Activated effector memory CD4-positive, alpha-beta T cell treated with anti-CD3 and anti-CD28 coated beads, Interleukin-2, amount 50 U/mL, for 16 hours (primary cell): ENCODE data around the gene ARHGAP10.
"Not testable (repeated sequence)": the region's sequence is repeated elsewhere in the genome, so short reads cannot be mapped to it uniquely, and the experiment has no call there.

Experiments
- DNase-seq: peaks from one replicate; pipeline ENCODE4 v3.0.0-alpha.2; 2020

Gene ARHGAP10

DNA sequence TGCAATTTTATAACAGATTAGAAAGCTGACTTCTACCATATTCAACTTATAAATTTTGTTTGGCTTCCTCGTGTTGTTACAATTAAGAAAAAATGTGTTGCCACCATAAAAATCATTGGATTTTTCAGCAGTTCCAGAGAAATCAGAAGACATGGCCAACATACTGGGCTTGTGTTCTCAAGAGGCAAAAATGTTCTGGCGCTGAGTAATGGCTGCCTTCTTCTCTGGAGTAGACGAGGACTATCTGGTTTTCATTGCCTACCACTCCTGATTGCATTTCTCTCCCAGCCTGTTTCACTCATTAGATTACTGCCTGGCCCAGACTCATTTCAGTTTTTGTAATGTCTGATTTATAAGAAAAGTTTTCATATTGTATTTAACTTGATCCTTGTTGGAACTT lies 122.3 kb downstream of the ARHGAP10 start:
- no peak for DNase-seq

DNA sequence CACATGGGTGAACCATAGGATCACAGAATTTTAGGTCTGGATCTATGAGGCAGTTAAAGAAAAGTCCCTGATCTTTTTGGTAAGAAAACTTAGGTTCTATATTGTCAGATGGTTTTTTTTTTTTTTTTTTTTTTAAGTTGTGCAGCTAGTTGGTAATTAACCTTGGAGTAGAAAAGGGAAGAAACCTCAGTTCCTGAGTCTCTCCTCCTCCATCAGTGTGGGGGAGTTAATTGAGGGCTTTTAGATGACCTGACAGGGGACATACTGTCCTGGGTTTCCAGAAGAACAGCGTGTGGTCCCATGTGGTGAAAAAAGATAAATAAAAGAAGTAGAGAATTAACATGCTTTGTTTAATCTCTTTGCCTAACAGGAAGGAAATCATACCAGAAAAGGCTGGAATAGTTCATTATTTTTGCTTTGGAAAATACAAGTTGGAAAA lies 123.7 kb downstream of the ARHGAP10 start:
- no peak for DNase-seq

DNA sequence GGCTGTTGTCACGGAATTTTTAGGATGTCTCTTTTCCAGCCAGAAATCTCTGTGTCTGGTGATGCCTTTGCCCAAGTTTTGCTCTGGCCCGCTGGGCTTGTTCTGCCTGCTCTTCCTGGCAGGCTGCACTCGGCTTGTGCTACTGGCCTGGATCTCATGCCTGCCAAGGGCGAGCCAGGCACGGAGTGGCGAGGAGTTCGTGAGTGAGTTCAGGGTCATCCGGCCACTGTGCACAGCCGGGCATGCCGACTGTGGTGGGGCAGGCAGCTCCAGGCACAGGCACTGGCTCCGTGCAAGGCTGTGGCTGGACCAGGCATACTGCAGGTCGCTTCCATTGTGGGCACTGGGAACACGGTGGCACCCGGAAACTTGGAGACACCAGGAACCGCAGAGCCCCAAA lies 129.1 kb downstream of the ARHGAP10 start:
- DNase-seq: no peak

GRCh38 chr4:147862043-147862692 lies 130.3 kb downstream of the ARHGAP10 start:
- no peak for DNase-seq

DNA sequence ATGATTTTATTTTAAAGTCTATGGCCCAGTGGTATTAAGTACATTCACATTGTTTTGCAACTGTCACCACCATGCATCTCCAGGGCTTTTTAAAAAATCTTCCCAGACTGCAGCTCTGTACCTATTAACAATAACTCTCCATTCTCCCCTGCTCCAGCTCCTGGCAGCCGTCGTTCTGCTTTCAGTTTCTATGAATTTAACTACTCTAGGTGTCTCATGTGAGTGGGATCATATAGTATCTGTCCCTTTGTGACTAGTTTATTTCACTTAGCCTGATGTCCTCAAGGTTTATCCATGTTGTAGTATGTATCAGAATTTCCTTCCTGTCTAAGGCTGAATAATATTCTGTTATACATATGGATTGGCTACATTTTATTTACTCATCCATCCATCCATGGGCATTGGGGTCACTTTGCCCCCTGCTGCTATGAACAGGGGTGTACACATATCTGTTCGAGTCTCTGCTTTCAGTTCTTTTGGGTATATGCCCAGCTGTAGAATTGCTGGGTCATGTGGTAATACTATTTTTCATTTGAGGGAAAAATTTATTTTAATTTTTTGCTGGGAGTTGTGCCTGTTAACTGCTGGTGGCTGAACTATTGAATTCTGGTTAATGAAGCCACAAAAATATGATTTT lies 131.3 kb downstream of the ARHGAP10 start:
- DNase-seq: no peak

GRCh38 chr4:147863808-147864472 lies 132.1 kb downstream of the ARHGAP10 start:
- DNase-seq: no peak

GRCh38 chr4:147864607-147865006 lies 132.7 kb downstream of the ARHGAP10 start:
- no peak for DNase-seq

- no peak for DNase-seq
These were observed 134.0 kb downstream of the ARHGAP10 start for GRCh38 chr4:147865926-147866325.

- DNase-seq: peak; percentile 96
These were observed 134.8 kb downstream of the ARHGAP10 start for GRCh38 chr4:147866532-147867271.

- no peak for DNase-seq
These were observed 142.2 kb downstream of the ARHGAP10 start for GRCh38 chr4:147874109-147874508.

- DNase-seq: no peak
These were observed 145.5 kb downstream of the ARHGAP10 start for GRCh38 chr4:147877308-147877771.

DNA sequence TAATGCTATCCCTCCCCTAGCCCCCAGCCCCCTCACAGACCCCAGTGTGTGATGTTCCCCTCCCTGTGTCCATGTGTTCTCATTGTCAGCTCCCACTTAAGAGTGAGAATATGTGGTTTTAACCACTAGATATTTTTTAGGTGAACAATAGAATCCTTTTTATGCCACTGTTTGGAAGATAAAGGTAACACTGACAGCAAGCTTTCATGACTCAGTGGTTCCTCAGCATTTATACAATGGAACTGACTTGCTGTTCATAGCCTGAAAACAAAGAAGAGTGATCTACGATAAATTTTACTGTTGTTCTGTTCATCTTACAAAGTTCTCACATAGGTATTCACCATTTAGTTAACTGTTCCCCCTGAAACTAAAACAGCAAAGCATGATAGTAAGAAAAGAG lies 147.8 kb downstream of the ARHGAP10 start:
- no peak for DNase-seq

DNA sequence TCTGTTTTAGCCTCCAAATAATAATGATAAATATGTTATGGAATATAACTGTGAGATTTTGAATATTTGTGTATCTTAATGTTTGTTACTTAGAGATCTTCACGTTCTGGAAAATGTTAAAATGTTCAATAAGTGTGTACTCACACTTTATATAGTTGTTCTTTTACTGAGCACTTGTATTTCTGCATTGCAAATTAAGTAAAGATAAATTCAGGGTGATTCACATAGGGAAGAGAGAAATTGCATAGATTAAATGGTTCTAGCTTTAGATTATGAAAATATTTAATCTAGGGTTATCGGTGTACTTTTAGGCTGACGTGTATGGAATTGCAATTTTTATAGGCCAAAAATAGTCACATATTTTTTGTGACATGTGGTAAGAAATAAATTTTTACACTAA lies 148.6 kb downstream of the ARHGAP10 start:
- DNase-seq: no peak

DNA sequence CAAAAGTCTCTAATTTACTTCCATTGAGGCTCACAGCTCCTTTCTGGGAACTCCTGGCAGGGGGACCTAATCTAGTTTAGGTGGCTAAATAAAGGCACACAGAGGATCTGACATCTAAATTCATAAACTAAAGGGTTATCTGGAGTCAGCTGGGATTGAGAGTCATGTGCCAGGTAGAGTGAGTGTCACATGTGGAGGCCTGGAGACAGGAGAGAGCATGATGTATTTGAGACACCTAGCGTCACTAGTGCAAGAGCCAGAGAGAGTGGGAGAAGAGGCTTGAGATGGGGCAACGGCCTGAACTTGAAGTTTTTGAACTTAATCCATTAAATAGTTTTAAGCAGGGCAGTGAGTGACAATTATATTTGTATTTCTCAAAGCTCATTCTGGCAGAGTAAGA lies 152.6 kb downstream of the ARHGAP10 start:
- DNase-seq: no peak

DNA sequence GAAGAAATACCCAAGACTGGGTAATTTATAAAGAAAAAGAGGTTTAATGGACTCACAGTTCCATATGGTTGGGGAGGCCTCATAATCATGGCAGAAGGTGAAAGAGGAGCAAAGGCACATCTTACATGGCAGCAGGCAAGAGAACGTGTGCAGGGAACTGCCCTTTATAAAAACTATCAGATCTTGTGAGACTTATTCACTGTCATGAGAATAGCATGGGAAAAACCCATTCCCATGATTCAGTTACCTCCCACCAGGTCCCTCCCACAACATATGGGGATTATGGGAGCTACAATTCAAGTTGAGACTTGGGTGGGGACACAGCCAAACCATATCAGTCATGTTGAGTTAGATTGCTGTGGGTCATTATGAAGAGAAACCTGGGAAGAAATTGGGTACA lies 153.3 kb downstream of the ARHGAP10 start:
- not testable (repeated sequence) for DNase-seq

GRCh38 chr4:147891476-147892115 lies 159.7 kb downstream of the ARHGAP10 start:
- DNase-seq: no peak

DNA sequence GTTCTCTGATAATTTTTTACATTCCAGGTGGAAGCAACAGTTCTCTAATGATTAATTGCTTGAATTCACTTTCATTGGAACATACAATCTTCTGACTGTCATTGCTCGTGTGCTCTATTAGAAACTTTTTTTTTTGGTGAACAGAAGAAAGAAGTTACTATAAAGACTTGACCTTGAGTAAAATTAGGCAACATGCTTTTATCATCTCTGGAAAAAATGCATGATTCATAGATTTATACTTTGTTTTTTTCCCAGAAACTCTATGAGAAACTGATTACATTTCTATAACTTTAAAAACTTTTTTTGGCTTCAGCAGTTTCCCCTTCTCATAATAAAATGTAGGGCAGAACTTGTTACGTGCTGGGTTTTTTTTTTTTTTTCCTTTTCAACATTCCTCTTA lies 167.6 kb downstream of the ARHGAP10 start:
- DNase-seq: no peak

DNA sequence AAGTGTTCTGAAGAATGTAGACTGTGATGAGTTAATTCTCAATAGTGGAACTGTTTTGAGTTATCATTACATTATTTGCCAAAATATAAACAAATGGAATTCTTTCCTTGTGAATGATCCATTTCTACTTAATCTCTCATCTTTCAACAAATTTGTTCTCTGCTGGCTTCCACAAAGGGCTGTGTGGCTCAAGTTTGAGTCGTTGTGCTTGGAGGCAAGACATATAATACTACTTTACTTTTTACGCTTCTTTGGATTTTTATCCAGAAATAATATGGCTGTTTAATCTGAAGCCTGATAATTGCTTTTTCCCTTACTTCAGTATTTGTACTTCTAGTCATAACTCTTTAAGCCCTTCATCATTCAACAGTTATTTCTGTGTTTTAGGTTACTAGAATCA lies 169.5 kb downstream of the ARHGAP10 start:
- DNase-seq: no peak

GRCh38 chr4:147901916-147902315 lies 170.0 kb downstream of the ARHGAP10 start:
- DNase-seq: no peak

- DNase-seq: no peak
These were observed 177.3 kb downstream of the ARHGAP10 start for GRCh38 chr4:147909225-147909624.

GRCh38 chr4:147910315-147910714 lies 178.4 kb downstream of the ARHGAP10 start:
- no peak for DNase-seq

DNA sequence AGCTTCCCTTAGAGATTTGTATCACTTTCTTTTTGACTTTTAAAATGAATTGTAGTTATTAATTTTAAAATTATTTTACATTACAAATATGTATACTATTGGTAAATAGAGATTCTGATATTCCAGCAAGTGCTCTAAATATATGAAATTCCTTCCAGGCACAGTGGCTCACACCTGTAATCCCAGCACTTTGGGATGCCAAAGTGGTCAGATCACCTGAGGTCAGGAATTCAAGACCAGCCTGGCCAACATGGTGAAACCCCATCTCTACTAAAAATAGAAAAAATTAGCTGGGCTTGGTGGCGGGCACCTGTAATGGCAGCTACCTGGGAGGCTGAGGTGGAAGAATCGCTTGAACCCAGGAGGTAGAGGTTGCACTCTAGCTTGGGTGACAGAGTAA lies 180.2 kb downstream of the ARHGAP10 start:
- DNase-seq: not testable (repeated sequence)

DNA sequence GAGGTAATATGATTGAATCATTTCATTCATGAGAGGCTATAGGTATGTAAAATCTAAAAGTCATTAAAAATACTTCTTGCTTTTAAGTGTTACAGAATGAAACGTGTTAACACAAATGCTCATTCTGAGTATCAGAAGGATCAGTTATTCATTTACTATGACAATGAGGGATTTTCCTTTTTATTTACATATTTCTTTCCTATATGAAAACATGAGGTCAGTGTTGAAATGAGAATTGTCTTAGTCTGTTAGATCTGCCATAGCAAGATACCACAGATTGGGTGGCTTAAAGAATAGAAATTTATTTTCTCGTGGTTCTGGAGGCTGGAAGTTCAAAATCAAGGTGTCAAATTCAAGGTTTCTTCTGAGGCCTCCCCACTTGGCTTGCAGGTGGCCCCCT lies 181.2 kb downstream of the ARHGAP10 start:
- DNase-seq: no peak
